KOPT-K1 (cell line): Measurements from ENCODE around the gene PET117.
"Not testable (repeated sequence)": the region's sequence is repeated elsewhere in the genome, so short reads cannot be mapped to it uniquely, and the experiment has no call there.

Experiments
- H3K27ac ChIP-seq: fragments of 200-600 bp; sonication (generic); 2 replicates; pipeline ENCODE4 v1.5.1; 2016; ENCODE audit warnings: antibody characterized with exemption, mild to moderate bottlenecking, low read depth, low read length; ENCODE audit not compliant: poor library complexity, severe bottlenecking
- H3K36me3 ChIP-seq: fragments of 200-600 bp; sonication (generic); 2 replicates; pipeline ENCODE4 v1.5.1; 2017; ENCODE audit warnings: antibody characterized with exemption, mild to moderate bottlenecking, low read length, moderate library complexity; ENCODE audit not compliant: insufficient read depth
- H3K9me3 ChIP-seq: fragments of 200-600 bp; sonication (generic); 2 replicates; pipeline ENCODE4 v1.5.1; 2017; ENCODE audit warnings: antibody characterized with exemption, low read length, mild to moderate bottlenecking; ENCODE audit not compliant: insufficient read depth, poor library complexity, severe bottlenecking

Gene PET117

DNA sequence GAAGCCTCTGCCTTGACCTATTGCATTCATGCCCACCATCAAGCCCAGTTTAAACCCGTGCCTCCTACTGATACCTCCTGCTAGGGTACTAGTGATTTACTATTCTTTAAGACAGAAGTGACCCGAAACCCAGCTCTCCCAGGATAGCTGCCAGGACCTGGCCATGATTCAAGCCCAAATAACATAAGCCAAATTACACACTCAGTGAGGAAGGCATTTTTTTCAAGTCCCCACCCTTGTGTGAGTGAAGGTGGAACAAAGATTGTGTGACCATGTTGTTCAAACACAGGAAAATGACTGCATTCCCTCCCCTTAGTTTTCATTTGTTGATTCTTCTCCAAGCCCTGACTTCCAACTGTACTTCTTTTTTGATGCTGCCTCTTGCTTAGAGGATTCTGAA lies 3.7 kb upstream of the PET117 start:
- H3K9me3 ChIP-seq, result no peaks in the 10 kb centered on the region
- H3K36me3 ChIP-seq, result no peaks in the 10 kb centered on the region
- H3K27ac ChIP-seq, result no peak overlapping the region

- Histone ChIP-seq H3K9me3 (no peaks in the 10 kb centered on the region), H3K36me3 (peaks cover 19% of the 10 kb centered on the region), H3K27ac (peak overlapping the region; percentile 81)
Observed at GRCh38 chr20:18138266-18138582, 561 bp downstream of the PET117 start.

GRCh38 chr20:18138639-18139583 lies 1.2 kb downstream of the PET117 start:
- peak overlapping the region; percentile 81 for H3K27ac ChIP-seq
- peaks cover 25% of the 10 kb centered on the region for H3K36me3 ChIP-seq
- no peaks in the 10 kb centered on the region for H3K9me3 ChIP-seq

DNA sequence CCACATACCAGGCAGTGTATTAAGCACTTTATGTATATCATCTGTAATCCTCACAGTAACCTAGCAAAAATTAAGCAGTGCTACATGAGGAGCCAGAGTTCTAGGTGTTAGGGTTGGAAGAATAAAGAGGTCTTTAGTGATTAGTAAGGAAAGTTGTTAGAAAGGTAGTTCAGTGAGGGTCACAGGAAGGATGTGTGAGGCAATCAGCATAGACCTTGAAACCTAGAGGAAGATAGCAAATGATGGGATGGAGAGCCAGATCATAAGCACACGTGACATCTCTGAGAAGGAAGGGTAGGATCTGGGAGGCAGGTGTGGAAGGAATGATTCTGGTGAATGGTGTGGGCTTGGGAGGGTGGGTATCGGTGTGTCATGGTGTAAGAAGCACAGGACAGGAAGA lies 2.2 kb downstream of the PET117 start:
- no peak overlapping the region for H3K27ac ChIP-seq

DNA sequence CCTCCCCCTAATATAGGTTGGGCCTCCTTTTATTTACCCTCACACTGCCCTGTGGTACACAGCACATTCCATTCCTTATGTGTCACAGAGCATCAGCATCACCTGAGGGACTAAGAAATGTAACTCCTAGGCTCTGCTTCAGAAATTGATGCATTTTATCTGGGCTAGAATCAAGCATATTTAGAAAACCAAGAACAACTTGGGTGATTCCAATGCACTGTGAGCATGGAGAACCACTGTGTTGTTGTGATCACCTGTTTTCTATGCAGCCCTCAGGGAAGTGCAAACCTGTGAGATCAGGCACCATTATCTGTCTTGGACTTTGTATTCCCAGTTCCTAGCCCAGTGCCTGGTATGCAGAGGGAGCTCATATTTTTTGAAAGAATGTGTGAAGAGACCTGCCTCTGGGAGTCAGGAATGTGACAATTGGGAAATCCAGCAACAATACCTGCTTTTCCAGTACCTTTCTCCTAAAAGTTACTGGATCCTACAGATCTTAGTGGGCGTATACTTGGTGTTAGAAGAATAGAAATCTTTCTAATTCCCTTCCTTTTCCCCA lies 7.0 kb downstream of the PET117 start:
- Histone ChIP-seq H3K36me3 (peaks cover 81% of the 10 kb centered on the region), H3K9me3 (no peaks in the 10 kb centered on the region), H3K27ac (no peak overlapping the region)

More for the DNA sequence above, 2.2 kb downstream of the PET117 start:
- H3K9me3 ChIP-seq, result no peaks in the 10 kb centered on the region
- H3K36me3 ChIP-seq, result peaks cover 34% of the 10 kb centered on the region

DNA sequence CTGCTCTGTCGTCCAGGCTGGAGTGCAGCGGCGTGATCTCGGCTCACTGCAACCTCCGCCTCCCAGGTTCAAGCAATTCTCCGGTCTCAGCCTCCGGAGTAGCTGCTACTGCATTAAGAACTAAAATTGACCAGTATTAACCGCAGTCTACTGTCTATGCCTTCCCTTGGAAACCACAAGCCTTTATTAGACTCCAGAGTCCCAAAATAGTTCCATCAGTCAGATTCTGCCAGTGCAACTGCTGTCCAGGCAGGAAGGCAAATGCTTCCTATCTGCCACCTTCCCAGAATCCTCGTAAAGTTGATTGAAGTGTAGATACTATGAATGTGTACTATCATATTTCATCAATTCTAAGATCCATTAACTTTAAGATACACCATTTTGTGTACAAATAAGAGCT lies 16.7 kb downstream of the PET117 start:
- H3K27ac ChIP-seq, result no peak overlapping the region
- H3K36me3 ChIP-seq, result peaks cover 89% of the 10 kb centered on the region
- H3K9me3 ChIP-seq, result no peaks in the 10 kb centered on the region

DNA sequence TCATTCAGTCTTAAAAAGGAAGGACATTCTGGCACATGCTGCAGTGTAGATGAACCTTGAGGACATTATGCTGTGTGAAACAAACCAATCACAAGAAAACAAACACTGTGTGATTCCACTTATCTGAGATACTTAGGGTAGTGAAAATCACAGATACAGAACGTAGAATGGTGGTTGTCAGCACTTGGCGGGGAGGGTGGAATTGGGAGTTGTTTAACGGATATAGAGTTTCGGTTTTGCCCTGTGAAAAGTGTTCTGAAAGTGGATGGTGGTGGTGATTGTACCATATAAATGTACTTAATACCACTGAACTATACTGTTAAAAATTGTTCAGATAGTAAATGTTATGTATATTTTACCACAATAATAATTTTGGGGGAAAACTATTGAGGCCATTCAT lies 18.4 kb downstream of the PET117 start:
- Histone ChIP-seq H3K36me3 (peaks cover 88% of the 10 kb centered on the region), H3K9me3 (no peaks in the 10 kb centered on the region), H3K27ac (no peak overlapping the region)

- no peak overlapping the region for H3K27ac ChIP-seq
- H3K36me3 ChIP-seq, result peaks cover 86% of the 10 kb centered on the region
- H3K9me3 ChIP-seq, result no peaks in the 10 kb centered on the region
Observed at GRCh38 chr20:18164356-18164755, 26.7 kb downstream of the PET117 start.

GRCh38 chr20:18165553-18165952 lies 27.9 kb downstream of the PET117 start:
- Histone ChIP-seq H3K36me3 (peaks cover 86% of the 10 kb centered on the region), H3K9me3 (no peaks in the 10 kb centered on the region), H3K27ac (no peak overlapping the region)

- no peak overlapping the region for H3K27ac ChIP-seq
- H3K9me3 ChIP-seq, result no peaks in the 10 kb centered on the region
- H3K36me3 ChIP-seq, result peaks cover 86% of the 10 kb centered on the region
Observed at GRCh38 chr20:18166241-18166881, 28.7 kb downstream of the PET117 start.

- no peak overlapping the region for H3K27ac ChIP-seq
Observed at GRCh38 chr20:18166950-18167349, 29.3 kb downstream of the PET117 start.

DNA sequence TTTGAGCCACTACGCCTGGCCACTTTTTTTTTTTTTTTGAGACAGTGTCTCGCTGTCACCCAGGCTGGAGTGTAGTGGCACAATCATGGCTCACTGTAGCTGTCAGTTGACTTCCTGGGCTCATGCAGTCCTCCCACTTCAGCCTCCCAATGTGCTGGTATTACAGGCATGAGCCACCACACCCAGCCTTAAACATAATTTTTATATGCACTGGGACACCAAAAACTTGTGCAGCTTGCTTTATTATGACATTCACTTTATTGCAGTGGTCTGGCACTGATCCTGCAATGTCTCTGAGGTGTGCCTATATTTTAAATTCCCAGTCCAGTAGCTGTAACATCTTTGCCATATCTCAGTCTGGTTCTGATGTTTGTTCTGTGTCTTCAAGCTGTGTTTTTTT lies 34.7 kb downstream of the PET117 start:
- H3K36me3 ChIP-seq, result peaks cover 84% of the 10 kb centered on the region

More at GRCh38 chr20:18166950-18167349, 29.3 kb downstream of the PET117 start:
- Histone ChIP-seq H3K36me3 (peaks cover 86% of the 10 kb centered on the region), H3K9me3 (no peaks in the 10 kb centered on the region)

DNA sequence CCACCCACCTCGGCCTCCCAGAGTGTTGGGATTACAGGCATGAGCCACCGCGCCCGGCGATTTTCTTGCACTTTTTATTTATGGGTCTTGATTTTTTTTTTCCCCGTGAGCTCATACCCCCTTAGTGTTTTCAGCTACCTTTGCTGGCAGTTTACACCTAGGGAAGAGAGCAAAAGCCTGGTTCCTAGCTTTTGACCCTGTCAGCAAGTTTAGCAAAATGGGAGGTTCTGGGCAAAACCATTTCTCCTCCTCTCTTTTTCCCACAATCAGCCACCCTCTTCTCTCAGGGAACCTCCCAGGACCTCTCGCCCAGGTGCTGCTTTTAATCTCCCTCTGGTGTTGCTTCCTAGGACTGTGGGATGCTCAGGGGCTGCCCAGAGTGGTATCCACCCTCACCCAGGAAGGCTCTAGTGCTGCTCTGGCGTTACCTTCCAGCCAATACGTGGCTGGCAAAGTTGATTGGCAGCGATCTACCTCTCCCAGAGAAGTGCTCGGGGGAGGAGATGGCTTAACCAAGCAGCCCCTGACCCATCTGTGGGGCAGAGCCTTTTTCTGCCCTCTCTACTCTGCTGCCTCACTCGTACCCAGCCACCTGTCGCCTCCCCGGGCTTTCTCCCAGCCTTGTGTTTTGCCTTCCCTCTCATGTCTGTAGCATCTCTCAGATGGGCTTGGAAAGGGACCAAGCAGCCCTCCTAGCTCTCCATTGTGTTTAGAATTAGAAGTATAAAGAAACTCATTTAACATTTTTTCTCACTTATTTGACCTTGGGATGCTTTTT lies 37.4 kb downstream of the PET117 start:
- H3K36me3 ChIP-seq, result peaks cover 91% of the 10 kb centered on the region
- no peak overlapping the region for H3K27ac ChIP-seq

More for the DNA sequence above, 34.7 kb downstream of the PET117 start:
- H3K9me3 ChIP-seq, result no peaks in the 10 kb centered on the region
- H3K27ac ChIP-seq, result no peak overlapping the region

GRCh38 chr20:18176318-18176785 lies 38.7 kb downstream of the PET117 start:
- H3K9me3 ChIP-seq, result peaks cover 20% of the 10 kb centered on the region
- H3K36me3 ChIP-seq, result peaks cover 89% of the 10 kb centered on the region
- no peak overlapping the region for H3K27ac ChIP-seq

More for the DNA sequence above, 37.4 kb downstream of the PET117 start:
- peaks cover 13% of the 10 kb centered on the region for H3K9me3 ChIP-seq

DNA sequence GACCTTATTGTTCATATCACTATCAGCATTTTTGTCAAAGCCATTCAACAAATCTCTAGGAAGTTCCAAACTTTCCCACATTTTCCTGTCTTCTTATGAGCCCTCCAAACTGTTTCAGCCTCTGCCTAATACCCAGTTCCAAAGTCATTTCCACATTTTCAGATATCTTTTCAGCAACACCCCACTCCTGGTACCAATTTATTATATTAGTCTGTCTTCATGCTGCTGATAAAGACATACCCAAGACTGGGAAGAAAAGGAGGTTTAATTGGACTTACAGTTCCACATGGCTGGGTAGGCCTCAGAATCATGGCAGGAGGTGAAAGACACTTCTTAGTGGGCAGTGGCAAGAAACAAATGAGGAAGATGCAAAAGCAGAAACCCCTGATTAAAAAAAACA lies 42.7 kb downstream of the PET117 start:
- H3K36me3 ChIP-seq, result peaks cover 93% of the 10 kb centered on the region

More for the DNA sequence above, 42.7 kb downstream of the PET117 start:
- H3K9me3 ChIP-seq, result peaks cover 20% of the 10 kb centered on the region
- not testable (repeated sequence) for H3K27ac ChIP-seq
